Measurements from ENCODE around the gene KLRB1. TPM values are rescaled to one million over a fixed set of nuclear protein-coding genes. Genes with fewer than 3 reads are reported as not detected.
"Not testable (repeated sequence)": the region's sequence is repeated elsewhere in the genome, so short reads cannot be mapped to it uniquely, and the experiment has no call there.

KLRB1 gene
- polyA plus RNA-seq, 3 donors, result 0.30 to 1.3 (median 0.90) TPM

DNA sequence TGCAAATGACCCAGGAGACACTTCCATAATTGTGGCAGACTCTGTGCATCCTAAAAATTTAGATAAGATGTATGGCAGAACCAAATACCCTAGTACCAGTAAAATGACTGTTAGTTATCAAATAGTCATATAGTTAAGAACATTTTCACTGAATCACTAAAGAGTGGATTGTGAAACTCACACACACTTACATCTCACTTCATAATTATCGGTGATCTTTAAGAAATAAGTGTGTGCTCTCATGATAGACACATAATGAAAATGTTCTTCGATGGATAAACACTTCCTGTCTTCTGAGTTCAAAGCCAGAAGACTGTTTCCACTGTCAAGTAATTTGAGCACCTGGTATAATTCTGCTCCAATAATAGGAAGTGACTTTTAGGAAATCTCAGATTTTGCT, 19.1 kb upstream of the KLRB1 start:
- H3K27ac ChIP-seq (ENCODE audit: low read depth, low read length), result no peak overlapping the region
- WGBS, 3 donors, result 79 to 86% (median 84%) methylated on average over 2 of the region's 2 CpGs

DNA sequence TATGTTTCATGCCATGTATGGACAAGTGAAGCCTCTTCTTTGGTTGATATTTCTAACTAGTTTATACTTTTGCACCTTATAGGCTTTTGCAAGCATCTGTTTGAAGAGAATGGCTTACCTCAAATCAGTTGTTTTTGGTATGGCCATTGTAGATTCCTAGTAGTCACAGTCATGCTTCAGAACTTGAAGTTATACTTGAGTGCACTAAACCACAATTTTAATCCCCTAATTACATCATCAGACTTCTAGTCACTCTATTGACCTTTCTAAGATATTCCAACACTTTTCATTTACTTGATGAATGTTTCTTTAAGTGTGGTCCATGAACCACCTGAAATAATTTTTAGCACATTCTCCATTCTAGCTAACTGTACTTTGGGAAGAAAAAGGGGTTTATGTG, 18.6 kb upstream of the KLRB1 start:
- H3K27ac ChIP-seq (ENCODE audit: low read depth, low read length), result no peak overlapping the region

DNA sequence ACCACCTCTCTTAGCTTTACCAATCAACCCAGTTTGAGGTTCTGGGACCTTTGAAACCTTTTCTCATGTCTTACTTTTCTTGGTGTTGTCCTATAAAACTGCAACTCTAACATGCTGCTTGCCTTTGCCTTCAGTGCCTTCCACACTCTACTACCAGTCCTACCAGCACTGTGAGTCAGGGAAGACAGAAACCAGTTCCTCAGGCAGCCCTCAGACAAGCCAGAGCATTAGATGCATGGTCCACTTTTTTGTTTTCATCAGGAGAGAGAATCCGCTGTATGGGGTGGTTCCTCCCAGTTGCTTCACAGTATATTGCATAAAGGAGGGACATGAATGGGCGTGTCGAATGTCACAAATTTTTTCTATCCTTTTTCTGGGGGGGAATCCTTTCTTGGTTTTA, 17.3 kb upstream of the KLRB1 start:
- H3K27ac ChIP-seq (ENCODE audit: low read depth, low read length), result no peak overlapping the region
- 83 to 96% (median 85%) methylated on average over 3 of the region's 3 CpGs for WGBS, 3 donors

DNA sequence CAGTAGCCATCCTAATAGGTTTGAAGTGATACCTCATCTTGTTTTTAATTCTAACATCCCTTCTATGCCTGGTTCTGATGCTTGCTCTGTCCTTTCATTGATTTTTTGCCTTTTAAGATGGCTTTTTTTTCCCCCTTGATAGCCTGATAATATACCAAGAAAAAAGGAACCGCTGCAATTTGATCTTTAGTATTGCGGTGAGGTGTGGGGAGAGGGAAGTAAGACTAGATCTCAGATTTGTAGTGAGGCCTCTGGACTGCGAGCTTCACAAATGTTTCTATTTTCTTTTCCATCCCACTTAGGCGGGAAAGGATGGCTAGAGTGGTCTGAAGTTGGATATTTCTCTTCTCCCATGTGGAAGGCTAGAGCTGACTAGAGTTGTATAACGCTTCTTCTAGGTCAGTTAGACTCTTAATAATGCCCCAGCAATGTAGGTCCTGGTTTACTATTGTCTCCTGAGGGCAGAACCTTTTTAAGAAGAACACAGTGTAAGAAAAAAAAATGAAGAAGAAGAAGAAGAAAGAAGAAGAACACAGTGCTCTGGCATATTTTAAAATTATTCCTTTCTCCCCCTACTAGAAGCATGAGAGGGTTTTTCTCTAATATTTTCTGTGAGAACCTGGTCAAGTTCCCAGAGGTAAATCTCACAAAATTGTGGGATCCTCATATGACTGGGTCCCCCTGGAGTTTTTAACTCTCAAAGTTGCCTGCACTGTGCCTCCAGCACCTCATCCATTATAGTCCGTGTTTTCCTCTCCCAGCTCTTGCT, 11.9 kb upstream of the KLRB1 start:
- WGBS, 3 donors, result 87 to 93% (median 89%) methylated on average over 6 of the region's 6 CpGs
- no peak overlapping the region for H3K27ac ChIP-seq (ENCODE audit: low read depth, low read length)

DNA sequence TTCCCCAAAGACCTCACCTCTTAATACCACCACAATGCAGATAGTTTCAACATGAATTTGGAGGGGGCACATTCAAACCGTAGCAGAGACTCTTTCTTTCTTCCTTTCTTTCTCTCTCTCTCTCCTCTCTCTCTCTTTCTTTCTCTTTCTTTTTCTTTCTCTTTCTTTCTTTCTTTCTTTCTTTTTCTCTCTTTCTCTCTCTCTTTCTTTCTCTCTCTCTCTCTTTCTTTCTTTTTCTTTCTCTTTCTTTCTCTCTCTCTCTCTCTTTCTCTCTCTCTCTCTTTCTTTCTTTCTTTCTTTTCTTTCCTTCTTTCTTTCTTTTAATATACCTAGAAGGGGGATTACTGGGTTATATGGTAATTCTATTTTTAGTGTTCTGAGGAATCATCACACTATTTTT, 11.2 kb upstream of the KLRB1 start:
- H3K27ac ChIP-seq (ENCODE audit: low read depth, low read length), result not testable (repeated sequence)
- WGBS, 3 donors, result 88 to 100% (median 90%) methylated on average over 1 of the region's 1 CpG

DNA sequence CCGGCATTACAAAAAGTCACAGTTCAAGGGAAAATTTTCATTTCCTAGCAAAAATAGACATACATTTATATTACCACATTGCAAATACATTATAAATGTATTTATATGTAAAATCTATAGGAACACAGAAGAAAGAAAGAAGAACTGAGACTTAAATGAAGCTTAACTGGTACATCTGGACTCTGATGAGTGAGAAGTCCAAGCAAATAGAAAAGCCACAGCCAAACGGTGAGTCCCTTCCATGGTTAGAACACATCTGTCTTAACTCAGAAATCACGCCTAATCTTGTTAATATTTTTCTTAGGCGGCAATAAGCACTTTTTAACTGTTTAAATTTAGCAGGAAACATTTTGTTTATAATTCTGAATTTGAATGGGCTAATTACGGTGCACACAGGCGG, 9.4 kb upstream of the KLRB1 start:
- H3K27ac ChIP-seq (ENCODE audit: low read depth, low read length), result no peak overlapping the region
- WGBS, 3 donors, result 85 to 87% (median 86%) methylated on average over 6 of the region's 6 CpGs

DNA sequence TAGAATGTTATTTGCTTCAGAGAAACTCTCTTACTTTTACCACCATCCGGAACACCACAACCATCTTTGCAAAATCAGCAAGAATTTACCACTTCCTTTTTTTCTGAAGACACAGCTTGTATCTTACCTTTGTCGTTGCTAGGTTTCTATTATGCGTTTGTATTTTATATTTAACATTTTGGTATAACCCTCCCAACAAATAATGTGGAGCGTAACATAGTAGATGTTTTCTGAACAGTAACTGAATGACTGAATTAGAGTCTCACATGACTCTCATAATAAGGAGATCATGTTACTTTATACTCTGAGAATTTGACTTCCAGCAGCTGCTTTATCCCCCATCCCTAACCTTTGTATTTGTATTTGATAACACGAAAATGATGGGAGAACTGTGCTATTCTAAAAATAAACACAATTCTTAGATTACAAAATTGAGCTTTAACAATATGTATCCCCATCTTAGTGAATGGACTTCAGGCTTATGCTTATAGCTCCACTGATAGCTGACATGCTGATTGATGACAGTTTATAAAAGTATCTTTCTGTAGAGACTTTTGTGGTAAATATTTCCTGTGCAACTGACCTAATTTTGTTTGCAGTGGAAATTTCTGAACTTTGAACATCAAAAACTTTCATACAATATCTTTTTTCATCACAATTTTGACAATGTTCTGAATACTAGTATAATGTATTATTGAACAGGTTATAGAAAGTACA, 7.9 kb upstream of the KLRB1 start:
- H3K27ac ChIP-seq (ENCODE audit: low read depth, low read length), result no peak overlapping the region
- 30 to 65% (median 40%) methylated on average over 5 of the region's 5 CpGs for WGBS, 3 donors

DNA sequence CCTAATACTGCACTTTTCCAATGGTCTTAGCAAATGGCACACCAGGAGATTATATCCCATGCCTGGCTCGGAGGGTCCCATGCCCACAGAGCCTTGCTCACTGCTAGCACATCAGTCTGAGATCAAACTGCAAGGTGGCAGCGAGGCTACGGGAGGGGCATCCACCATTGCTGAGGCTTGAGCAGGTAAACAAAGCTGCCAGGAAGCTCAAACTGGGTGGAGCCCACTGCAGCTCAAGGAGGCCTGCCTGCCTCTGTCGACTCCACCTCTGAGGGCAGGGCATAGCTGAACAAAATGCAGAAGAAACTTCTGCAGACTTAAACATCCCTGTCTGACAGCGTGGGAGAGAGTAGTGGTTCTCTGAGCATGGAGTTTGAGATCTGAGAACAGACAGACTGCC, 2.9 kb upstream of the KLRB1 start:
- not testable (repeated sequence) for H3K27ac ChIP-seq (ENCODE audit: low read depth, low read length)
- 94 to 97% (median 95%) methylated on average over 5 of the region's 5 CpGs for WGBS, 3 donors

DNA sequence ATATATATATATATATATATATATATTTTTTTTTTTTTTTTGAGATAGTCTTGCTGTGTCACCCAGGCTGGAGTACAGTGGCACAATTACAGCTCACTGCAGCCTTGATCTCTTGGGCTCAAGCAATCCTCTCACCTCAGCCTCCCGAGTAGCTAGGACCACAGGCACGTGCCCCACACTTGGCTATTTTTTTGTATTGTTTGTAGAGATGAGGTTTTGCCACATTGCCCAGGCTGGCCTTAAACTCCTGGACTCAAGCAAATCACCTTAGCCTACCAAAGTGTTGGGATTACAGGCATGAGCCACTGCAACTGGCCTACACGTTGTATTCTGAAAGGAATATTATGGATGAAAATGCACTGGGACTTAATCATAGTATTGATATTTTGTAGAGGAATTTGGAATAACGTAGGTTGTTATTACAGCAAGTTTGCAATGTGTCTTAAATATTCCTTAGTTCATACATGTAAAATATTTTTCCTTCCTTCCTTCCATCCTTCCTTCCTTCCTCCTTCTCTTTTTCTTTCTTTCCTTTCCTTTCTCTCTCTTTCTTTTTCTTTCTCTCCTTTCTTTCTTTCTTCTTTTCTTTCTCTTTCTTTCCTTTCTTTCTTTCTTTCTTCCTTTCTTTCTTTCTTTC, 862 bp downstream of the KLRB1 start:
- H3K27ac ChIP-seq (ENCODE audit: low read depth, low read length), result no peak overlapping the region
- WGBS, 3 donors, result 92 to 94% (median 92%) methylated on average over 4 of the region's 4 CpGs

DNA sequence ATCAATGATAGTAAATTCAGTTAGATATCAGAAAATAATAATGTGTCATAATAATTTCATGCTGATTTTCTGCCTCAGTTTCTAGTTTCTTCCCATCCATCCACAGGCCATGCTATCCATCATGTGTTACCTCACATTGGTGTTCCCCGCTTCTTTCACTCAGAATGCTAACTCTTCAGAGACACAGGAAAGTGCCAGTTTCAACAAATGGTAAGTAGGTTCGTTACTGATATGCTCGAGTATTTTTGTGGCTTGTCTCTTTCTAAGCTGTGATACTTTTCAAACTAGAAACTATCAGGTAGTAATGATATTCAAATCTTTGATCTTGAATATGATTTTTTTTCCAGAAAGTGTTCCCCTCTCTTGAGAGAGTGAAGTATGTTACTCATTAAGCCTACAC, 1.5 kb downstream of the KLRB1 start:
- H3K27ac ChIP-seq (ENCODE audit: low read depth, low read length), result no peak overlapping the region
- 79 to 92% (median 91%) methylated on average over 3 of the region's 3 CpGs for WGBS, 3 donors

DNA sequence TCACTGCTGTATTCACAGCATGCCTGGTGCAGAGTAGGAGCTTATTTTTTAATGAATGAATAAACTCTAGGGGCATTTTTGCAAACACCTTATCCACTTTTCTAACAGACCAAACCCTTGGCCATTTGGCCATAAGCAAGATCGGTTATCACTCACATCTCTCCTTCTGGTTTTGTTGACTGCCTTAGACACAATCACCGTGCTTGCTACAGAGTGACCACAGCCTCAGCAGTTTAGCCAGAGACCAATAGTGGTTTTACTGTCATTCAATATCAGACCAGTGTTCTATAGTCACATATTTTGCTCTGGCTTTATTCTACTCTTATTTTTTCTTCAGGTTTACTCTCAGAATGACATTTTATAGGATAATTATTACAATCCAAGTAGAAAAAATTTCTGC, 2.2 kb downstream of the KLRB1 start:
- WGBS, 3 donors, result 94 to 95% (median 94%) methylated on average over 2 of the region's 2 CpGs
- H3K27ac ChIP-seq (ENCODE audit: low read depth, low read length), result no peak overlapping the region

DNA sequence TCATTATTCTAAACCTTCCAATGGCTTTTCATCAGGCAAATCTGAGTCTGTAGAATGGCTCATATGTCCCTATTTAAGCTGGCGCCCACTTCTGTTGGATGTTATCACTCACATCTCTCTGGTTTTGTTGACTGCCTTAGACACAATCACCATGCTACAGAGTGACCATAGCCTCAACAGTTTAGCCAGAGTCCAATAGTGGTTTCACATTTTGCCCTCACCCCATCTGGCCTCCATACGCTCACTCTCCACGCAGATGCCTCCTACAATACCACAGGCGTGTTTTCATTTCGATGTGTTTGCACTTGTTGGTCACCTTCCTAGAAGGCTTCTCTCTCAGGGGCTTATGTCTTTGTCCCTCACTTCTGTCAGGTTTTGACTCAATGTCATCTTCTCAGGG, 3.4 kb downstream of the KLRB1 start:
- no peak overlapping the region for H3K27ac ChIP-seq (ENCODE audit: low read depth, low read length)
- WGBS, 3 donors, result 96 to 99% (median 97%) methylated on average over 5 of the region's 5 CpGs

DNA sequence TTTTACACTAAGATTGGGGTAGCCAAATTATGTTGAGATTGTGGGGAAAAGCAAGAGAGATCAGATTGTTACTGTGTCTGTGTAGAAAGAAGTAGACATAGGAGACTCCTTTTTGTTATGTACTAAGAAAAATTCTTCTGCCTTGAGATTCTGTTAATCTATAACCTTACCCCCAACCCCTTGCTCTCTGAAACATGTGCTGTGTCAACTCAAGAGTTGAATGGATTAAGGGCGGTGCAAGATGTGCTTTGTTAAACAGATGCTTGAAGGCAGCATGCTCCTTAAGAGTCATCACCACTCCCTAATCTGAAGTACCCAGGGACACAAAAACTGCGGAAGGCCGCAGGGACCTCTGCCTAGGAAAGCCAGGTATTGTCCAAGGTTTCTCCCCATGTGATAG, 7.3 kb downstream of the KLRB1 start:
- 66 to 93% (median 90%) methylated on average over 3 of the region's 3 CpGs for WGBS, 3 donors
- not testable (repeated sequence) for H3K27ac ChIP-seq (ENCODE audit: low read depth, low read length)

DNA sequence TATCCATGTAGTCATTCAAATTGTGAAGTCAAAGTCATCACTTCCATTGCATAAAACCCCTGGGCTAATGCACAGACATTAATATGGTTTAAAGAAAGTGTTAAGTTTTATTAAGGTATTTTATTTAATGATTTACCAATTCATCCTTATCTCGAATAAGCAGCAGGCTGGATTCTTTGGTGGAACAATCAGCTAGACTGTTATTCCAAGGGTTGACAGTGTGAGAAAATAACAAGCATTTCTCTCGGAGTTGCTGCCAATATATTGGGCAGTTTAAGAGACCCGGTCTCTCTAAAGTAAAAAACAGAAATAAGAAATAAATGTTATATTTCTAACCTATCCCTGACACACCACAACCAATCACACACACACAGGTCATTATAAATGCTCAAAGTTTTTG, 9.4 kb downstream of the KLRB1 start:
- 23 to 89% (median 87%) methylated on average over 3 of the region's 3 CpGs for WGBS, 3 donors
- no peak overlapping the region for H3K27ac ChIP-seq (ENCODE audit: low read depth, low read length)

DNA sequence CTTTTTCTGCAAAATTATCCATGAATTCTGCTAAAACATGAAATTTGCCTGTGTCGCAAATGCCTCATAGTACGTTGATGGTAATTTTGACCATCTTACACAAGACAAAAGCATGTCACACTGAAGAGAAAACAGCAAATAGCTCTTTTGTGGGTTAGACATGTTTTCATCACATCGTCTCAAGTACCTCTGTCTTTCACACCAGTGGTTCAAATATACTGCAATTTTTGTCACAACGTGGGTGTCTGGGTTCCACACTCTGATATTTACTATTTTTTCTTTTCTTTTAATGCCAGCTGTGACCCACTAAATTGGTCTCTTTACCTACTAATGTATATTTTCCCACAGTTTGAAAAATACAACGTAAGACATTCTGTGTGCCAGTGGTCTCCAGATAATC, 10.4 kb downstream of the KLRB1 start:
- 89 to 96% (median 90%) methylated on average over 5 of the region's 5 CpGs for WGBS, 3 donors
- no peak overlapping the region for H3K27ac ChIP-seq (ENCODE audit: low read depth, low read length)

DNA sequence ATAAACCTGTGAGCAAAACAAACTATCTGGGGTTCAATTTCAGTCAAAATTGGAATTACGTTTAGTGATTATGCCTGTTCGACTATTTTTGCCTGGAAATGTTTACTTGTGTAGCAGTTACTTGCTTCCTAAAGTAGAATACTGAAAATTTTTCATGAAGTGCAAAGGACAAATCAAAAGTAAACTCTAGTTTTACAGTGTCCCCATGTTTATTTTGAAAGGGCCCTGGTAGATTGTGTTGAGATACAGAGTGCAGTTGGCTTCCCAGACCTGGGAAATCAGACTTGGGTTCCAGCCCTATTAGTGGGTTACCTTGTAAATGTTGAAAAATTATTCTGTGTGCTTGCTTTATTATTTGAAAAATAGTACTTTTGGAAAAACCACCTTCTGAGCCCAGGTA, 17.3 kb downstream of the KLRB1 start:
- no peak overlapping the region for H3K27ac ChIP-seq (ENCODE audit: low read depth, low read length)
- 94 to 95% (median 94%) methylated on average over 2 of the region's 2 CpGs for WGBS, 3 donors

DNA sequence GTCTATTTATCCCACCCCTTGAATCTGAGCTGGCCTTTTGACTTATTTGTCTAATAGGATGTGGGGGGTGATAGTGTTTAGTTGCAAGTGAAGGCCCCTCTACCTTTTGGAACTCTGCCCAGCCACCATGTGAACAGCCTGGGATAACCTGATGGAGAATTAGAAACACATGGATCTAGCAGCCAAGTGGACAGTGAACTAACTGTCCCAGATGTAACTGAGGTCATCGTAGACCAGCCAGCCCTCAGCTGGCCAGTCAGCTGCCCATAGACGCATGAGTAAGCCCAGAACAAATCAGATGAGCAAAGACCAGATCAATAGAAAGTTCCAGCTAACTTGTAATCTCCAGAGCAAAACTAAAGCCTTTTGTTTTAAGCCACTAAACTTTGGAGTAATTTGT, 19.0 kb downstream of the KLRB1 start:
- WGBS, 3 donors, result 74 to 92% (median 91%) methylated on average over 2 of the region's 2 CpGs
- no peak overlapping the region for H3K27ac ChIP-seq (ENCODE audit: low read depth, low read length)

DNA sequence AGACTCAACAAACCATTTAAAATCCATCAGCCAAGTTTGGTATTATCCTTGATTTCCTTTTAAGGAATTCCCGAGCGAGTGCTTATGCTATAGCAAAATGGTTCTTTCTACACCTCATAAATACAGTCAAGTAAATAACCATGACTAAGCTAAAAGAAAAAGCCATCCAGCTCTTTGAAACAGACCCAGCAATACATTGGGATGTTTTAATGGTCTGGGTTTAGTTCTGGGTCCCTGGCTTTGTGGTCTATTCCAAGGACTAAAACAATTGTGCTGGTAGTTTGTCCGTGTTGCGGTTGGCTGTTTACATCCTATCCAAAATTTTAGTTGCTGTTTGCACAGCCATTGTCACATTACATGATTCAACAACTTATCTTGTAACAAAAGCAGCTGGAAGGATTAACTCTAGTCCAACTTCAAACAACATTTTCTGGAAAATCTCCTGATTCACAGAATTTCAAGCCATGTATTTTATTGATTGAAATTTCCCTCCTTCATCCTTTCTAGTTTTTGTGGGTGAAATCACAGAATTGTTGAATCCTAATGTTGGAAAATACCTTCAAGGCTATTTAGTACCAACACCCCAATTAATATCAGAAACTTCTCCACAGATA, 19.6 kb downstream of the KLRB1 start:
- WGBS, 3 donors, result 93 to 96% (median 94%) methylated on average over 4 of the region's 4 CpGs
- no peak overlapping the region for H3K27ac ChIP-seq (ENCODE audit: low read depth, low read length)

DNA sequence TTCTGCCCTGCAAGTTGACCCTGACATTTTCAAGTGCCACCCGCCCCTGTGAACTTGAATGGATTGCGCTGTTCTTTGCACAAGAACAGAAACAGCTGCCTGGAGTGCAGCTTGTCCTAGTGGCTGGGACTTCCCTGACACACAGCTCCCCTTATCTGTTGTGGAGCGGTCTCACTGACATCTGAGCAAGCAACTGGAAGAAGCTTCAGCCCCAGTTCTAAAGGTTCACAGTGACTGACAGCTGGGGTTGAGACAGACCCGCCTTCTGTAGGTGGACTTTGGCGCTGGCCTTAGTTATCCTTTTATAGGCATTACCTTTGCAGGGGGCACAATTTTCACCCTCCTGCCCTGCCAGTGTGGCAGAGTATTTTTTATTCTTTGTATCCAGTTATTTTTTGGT, 30.0 kb downstream of the KLRB1 start:
- 90 to 92% methylated on average over 2 of the region's 5 CpGs; no CpG with 5 or more reads in 1 of the 3 donors for WGBS, 3 donors

More for the DNA sequence above, 30.0 kb downstream of the KLRB1 start:
- H3K27ac ChIP-seq (ENCODE audit: low read depth, low read length), result not testable (repeated sequence)

Data from adipose tissue (tissue), 3 donors.